HG03565 (cell line): ENCODE results near the gene BBS10.
"Not testable (repeated sequence)": the region's sequence is repeated elsewhere in the genome, so short reads cannot be mapped to it uniquely, and the experiment has no call there.

Experiments
- ATAC-seq: cut with Tn5 transposase; IDR thresholded peaks from one replicate; pipeline ENCODE4 v1.9.1; 2021; ENCODE audit warnings: mild to moderate bottlenecking, moderate library complexity; ENCODE audit not compliant: unreplicated experiment

The BBS10 gene

DNA sequence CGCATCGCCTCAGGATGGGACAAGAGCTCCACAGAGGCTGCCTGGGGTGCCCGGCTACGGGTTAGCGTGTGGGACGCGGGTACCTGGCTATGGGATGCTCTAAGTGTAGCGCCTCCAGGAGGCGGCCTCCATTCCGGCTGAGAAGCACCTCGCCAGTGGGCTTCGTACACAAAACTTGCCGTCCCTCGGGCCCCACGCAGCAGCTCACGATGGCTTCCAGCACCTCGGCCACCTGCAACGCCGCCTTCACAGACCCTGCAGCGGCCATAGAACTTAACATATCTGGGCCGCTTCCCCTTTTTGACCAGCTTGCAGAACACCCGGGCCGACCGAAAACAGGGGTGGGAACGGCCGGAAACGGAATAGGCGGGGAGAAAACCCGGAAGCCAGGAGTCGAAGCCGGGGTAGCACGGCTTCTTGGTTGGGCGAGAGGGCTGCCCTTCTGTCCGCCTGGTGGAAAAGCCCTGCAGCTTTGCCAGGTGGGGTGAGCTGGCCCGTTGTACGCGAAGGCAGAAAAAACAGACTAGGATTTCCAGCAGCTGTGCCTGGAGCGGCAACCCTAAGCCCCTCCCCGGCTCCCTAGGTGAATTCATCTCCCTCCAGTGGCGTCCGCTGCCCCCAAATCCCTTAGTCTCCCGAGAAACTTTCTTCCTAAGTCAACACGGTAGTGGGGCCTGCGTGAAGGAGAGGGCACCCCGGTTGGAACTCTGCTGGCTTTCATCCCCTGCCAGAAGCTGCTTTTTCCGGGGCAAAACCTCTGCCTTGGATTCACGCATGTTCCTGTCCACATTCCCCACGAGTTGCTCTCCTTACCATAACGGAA, at the start of gene BBS10:
Gene BBS10 (minus strand): TSS at position 337 of the 823 bp plus-strand sequence. CDS start 57 bp downstream, at position 280.
- peak; percentile 87 for ATAC-seq

DNA sequence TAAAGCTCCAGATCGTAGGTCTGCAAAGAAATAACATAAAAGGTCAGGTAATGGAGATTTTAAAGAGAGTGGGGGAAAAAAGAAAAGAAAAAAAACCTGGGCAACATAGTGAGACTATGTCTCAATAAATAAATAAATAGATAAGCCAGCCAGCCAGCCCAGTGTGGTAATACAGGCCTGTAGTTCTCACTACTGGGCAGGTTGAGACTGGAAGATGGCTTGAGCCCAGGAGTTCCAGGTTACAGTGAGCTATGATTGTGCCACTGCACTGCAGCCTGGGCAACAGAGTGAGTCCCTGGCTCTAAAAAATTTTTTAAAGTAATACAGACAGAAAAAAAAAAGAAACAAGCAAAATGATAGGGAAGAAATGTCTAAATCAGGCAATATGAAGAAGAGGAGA, 43.2 kb upstream of the BBS10 start:
- ATAC-seq, result no peak

DNA sequence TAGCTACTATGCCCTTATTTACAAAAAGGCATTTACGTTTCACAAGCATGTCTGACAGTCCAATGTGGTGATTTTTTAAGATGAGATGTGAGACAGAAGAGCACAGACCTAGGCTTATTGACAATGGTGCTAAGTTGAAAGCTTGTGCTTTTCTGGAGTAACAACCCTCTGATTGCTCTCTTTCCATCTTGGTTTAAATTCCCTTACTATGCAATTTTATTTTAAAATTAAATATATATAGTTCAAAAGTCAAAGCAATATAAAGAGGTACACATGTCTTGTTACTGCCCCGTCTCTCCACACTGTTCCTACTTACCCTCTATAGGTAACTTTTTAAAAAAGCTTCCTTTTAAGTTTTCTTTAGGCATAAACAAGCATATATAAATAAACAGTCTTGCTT, 39.4 kb upstream of the BBS10 start:
- no peak for ATAC-seq

DNA sequence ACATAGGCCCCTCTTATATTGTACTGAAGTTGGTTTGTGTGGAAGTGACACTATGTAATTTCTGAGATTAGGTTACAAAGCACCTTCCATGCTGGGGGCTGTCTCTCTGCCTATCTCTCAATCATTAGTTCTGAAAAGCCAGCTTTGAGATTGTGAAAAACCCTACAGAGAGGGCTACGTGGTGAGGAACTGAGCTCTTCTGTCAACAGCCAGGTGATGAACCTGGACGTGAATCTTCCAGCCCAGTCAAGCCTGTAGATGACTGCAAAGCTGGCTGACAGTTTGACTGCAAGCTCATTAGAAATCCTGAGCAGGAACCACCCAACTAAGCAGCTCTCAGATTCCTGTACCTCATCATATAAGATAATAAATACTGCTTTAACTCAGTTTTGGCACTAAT, 36.3 kb upstream of the BBS10 start:
- no peak for ATAC-seq

DNA sequence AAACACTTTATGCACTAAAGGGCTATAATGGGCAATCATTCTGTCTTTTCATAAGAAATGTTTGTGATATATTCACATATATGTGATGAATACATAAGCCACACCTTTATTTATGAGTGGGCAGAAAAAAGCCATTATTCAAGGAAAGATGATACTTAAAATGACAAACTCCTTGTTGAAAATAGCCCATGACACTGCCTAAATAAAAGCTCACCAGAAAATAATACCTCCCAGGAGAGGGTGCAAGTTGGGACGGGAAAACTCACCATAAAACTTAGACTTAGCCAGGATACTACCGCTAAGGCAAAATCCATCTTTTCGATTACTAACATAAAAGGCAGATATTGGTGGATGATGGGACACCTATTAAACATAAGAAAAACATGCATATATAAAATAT, 35.8 kb upstream of the BBS10 start:
- ATAC-seq, result no peak

DNA sequence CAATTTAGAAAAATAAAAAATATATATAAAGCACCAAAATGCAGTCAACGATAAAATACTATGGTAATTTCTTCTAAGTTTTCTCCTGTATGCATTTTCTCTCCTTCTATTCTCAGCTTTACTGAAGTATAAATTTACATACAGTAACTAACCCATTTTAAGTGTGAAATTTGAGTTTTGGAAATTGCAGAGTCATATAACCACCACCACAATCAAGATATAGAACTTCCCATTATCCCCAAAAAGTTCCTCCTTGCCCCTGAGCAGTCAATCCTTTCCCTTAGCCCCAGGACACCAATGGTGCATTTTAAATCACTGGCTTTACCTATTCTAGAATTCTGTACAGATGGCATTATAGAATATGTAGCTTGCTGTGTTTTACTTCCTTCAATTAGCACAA, 31.0 kb upstream of the BBS10 start:
- no peak for ATAC-seq

DNA sequence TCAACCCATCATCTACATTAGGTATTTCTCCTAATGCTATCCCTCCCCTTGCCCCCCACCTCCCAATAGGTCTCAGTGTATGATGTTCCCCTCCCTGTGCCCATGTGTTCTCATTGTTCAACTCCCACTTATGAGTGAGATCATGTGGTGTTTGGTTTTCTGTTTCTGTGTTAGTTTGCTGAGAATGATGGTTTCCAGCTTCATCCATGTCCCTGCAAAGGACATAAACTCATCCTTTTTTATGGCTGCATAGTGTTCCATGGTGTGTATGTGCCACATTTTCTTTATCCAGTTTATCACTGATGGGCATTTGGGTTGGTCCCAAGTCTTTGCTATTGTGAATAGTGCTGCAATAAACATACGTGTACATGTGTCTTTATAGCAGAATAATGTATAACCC, 28.7 kb upstream of the BBS10 start:
- ATAC-seq, result not testable (repeated sequence)

DNA sequence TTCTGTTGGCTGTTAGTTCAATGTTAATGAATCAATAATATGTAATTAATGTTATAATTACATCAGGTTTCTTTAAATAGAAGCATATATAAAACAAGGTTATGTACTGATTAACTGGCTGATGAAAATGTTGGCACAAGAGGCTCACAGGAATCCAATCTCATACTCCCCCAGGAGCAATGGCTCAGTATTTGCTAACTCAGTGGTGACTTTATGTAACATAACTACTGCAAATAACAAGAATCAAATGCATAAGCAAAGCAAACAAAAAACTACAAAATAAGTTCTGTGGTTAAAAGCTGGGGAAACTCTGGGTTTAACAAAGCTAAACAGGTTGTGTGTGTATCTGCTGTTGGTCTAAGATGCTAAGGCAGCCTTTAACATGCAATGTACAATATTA, 27.7 kb upstream of the BBS10 start:
- ATAC-seq, result no peak

DNA sequence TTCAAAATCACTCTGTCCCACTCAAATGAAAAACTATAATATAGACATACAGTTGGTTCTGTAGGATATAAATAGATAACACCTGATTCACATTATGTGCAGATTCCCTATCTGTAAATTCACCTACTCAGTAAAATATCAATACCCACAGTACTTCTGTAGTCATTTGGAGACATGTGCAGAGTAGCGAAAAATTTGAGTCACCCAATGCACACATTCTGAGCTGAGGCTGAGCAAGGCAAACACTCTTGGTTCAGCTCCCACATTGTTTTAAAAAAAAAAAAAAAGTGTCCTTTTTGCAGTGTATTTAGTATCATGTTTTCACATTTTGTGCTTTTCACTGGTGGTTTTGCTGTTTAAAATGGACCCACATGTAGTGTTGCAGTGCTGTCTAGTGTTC, 27.3 kb upstream of the BBS10 start:
- ATAC-seq, result no peak

DNA sequence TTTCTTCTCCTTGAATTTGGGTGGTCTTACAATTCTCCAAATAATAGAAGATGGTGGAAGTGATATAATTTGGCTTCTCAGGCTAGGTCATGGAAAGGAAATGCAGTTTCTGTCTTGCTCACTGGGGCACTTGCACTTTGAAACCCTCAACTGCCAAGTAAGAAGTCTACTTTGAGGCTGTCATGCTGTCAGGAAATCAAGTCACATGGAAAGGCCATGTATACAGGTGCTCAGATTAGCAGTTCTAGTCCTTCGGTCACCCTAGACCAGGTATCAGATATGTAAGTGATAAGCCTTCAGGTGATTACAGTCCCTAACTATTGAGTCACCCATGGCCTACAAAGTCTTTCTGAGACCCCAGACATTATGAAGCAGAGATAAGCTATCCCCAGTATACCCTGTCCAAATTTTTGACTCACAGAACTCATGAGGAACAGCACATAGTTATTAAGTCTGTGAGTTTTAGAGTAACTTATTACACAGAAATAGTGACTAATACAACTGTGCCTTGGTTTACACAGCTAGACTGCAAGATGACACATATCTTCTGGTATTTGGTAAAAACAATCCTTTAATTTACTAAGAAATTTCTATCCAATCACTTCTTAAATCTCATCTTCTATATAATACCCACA, 26.3 kb upstream of the BBS10 start:
- ATAC-seq, result no peak

DNA sequence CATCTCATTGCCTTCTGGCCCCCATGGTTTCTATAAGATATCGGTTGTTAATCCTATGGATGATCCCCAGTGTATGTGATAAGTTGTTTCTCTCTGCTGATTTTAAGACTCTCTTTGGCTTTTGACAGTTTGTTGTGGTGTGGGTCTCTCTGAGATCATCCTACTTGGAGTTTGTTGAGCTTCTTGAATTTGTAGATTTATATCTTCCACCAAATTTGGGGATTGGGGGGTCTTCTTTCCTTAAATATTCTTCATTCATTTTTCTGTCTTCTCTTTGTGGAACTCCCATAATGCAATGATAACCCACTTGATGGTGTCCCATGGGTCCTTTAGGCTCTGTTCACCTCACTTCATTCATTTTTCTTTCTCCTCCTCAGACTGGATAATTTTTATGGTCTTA, 20.0 kb upstream of the BBS10 start:
- ATAC-seq, result no peak

DNA sequence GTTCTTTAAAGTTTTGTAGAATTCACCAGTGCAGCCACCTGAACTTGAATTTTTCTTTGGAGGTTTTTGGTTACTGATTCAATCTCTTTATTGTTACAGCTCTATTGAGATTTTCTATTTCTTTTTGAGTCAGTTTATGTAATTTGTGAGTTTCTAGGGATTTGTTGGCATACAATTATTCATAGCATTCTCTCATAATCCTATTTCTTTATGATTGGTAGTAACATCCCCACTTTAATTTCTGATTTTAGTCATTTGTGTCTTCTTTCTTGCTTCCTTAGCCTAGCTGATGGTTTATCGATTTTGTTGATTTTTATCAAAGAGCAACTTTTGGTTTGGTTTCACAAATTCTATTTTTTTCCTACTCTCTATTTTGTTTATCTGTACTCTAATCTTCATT, 17.9 kb upstream of the BBS10 start:
- ATAC-seq, result no peak

DNA sequence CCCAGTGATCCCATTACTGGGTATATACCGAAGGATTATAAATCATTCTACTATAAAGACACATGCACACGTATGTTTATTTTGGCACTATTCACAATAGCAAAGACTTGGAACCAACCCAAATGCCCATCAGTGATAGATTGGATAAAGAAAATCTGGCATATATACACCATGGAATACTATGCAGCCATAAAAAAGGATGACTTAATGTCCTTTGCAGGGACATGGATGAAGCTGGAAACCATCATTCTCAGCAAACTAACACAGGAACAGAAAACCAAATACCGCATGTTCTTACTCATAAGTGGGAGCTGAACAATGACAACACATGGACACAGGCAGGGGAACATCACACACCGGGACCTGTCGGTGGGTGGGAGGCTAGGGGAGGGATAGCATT, 15.9 kb upstream of the BBS10 start:
- not testable (repeated sequence) for ATAC-seq

DNA sequence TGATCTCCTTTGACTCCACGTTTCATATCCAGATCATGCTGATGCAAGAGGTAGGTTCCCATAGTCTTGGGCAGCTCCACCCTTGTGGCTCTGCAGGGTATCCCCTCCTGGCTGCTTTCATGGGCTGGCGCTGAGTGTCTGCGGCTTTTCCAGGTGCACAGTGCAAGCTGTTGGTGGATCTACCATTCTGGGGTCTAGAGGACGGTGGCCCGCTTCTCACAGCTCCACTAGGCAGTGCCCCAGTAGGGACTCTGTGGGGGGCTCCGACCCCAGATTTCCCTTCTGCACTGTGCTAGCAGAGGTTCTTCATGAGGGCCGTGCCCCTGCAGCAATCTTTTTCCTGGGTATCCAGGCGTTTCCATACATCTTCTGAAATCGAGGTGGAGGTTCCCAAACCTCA, 12.1 kb upstream of the BBS10 start:
- ATAC-seq, result no peak

DNA sequence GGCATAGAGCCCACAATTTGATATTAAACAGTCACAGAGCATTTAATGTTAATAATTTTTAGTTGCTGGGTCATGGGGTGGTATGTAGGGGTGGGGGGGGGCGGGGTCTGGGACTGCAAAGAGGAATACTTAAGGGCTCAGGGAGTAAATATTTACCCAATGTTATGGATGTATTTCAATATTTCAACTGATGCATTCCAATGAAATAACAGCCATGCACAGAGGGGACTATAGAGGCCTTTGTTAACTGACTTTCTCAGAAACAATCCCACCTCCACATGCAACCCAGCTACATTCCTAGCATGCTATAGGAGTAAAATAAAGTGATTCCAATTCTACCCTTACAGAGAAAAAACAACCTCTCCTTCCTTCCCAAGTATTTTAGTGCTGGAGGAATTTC, 7.9 kb upstream of the BBS10 start:
- no peak for ATAC-seq

DNA sequence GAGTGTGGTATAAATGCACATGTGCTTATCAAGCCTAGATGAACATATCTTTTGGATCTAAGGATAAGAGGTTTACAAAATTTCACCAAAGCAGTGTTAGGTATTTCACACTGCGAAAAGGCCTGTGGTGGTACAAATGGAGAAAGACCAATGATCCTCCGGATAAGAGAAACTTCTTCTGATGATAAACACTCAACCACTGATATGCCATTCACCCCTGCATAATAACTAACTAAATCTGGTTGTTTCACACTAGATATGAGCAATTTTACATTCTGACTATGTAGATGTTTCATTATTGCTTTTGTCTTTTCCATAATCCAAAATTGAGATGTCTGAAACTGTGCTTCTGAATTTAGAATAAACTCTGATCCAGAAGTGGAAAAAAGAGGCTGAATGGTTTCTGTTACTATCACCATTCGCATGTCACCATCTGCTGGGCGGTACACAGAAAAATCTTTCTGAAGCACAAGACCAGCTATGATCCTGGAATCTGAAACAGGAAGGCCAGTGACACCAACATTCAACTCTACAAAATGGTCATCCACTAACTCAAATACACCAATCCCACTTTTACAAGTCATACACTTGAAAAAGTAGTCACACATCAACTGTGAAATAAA, 1.3 kb downstream of the BBS10 start:
- no peak for ATAC-seq

DNA sequence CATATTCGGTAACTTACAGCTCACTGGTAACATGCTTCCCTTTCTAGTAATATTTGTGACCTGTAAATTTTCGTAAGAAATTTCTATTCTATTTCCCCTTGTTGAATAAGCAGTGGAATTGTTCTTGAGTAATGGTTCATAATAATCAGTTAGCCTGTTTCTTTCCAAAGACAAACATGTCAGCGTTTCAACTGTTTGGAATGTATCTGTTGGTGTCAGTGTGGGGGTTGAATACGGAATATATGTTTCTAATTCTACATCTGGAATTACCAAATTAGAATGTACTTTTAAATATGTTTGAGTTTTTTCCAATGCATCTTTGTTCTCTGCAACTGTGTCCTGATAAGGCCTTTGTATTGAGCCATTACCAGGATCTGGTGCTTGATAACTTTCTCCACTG, 2.0 kb downstream of the BBS10 start:
- no peak for ATAC-seq

DNA sequence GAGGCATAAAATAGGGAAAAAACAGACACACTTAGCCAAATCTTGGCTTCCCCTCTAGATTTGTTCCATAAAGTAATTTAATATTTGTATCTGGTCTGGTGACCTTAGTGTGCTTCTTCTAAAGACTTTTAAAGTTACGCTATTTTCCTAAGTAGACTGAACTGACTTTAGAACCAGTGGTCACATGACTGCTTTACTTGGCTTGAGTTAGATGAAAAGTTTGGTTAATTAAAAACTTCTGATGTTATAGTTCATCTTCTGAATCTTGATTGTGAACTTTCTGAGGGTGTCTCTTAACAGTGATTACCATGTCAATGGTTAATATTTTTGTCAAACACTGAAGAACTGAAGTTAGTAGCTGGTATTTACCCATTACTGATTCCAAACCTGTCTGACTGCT, 2.6 kb downstream of the BBS10 start:
- no peak for ATAC-seq

DNA sequence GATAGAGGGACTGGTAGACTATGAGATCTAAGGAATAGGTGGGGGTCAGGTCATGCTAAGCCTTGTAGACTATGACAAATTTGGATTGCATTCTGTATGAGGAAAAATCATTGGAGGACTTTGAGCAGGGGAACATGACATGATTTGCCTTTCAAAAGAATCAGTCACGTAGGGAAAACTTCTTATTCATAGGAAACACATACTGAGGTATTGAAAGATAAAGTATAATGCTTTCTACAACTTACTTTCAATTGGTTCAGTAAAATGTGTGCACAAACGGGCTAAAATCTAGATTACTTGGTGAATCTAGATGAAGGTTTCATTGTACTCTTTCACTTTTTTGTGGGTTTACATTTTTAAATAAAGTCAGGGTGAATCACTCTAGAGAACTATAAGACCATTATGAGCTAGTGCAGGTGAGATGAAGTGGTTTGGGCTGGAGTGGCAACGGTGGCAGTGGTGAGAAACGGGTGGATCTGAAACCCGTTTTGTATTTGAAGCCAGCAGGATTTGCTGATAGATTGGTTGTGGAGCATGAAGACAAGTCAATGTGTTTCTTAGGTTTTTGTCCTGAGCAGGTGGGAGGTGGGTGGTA, 6.7 kb downstream of the BBS10 start:
- no peak for ATAC-seq

DNA sequence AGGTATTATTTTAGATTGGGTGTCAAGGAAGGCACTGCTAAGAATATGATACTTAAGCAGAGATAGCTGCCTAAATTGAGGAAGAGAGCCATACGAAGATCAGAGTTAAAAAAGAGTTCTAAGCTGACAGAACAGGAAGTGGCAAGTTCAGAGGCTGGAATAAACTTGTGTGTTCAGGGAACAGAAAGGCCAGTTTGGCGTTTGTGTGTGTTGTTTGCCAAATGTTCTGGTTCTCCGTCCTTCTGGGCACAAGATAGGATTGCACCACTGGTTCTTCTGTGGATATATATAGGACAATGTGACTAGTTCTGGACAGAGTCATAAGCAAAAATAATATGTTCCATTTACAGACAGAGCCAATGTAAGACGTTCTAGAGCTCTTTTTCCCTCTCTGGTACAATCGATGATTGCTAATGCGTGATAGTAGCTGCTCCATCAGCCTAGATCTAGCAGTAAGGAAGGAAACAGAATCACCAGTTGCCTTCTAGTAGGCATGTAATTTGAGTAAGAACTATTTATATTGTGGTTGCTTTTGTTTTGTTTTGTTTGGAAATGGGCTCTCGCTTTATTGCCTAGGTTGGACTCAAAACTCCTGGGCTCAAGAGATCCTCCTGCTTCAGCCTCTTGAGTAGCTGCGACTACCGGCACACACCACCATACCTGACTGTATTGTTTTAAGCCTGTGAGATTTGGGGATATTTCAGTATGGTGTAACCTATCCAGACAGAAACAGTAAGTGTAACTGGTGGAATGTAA, 7.4 kb downstream of the BBS10 start:
- ATAC-seq, result no peak

DNA sequence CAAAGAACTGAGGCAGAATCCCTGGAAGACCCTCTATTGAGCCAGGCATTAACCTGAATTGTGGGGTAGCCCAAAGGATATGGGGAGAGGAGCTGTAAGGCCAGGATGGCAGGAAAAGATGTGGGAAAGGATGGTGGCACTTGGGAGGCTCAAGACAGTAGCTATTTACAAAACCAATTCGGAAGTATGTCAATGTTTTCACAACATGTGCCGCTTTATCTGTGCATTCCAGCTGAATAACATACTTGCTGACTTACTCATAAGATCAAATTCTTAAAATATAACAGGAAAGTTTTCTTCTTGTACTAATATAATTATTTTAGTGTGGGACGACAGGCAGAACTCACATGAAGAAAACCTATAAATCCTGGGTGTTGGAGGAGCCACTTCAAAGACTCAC, 10.6 kb downstream of the BBS10 start:
- ATAC-seq, result no peak
